ENCODE data around the gene DLEC1.

Gene DLEC1

GRCh38 chr3:38002940-38003339, 36.1 kb upstream of the DLEC1 start:
- no peak for DNase-seq (ENCODE audit: low read depth)

DNA sequence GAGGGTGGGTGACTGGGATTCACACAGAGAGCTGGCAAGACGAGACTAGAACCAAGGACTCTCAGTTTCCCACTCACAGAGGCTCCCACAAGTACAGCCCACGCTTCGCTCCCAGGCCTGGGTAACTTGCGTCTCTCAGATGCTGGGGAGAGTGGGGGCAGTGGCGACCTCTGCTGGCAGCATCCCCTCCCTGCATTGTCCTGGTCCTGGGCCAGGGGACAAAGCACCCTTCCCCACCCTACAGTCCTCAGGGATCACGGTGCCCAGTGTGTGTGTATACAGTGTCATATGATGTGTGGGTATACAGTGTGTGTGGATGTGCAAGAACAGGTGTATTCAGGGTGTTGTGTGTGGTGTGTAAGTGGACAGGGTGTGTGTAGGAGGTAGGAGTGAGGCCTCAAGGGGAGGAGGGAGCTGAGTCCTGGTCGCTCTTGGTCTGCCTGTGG, 35.6 kb upstream of the DLEC1 start:
- DNase-seq (ENCODE audit: low read depth): peak; percentile 29

DNA sequence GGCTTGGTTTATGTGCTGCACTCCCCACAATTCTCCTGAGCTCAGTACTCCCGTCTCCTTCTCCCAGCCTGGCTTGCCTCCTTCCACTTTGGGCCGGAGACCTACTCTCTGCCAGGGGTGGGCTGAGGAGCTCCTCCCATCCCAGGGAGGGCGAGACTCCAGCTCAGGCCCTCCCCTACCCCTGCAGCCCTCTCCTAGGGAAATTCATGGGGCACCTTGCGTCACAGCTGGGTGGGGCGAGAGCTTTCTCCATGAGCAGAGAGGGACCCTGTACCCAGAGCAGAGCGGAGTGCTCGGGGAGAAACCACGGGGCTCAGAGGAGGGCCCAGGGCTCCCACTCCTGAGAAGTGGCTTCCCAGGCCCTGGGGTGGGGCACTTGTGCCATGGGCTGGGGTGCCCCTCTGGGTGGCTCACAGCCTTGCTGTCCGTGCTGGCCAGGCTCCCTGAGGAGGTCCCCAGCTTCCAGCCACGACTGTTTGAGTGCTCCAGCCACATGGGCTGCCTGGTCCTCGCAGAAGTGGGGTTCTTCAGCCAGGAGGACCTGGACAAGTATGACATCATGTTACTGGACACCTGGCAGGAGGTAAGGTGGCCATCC, 35.1 kb upstream of the DLEC1 start:
- DNase-seq (ENCODE audit: low read depth): no peak

DNA sequence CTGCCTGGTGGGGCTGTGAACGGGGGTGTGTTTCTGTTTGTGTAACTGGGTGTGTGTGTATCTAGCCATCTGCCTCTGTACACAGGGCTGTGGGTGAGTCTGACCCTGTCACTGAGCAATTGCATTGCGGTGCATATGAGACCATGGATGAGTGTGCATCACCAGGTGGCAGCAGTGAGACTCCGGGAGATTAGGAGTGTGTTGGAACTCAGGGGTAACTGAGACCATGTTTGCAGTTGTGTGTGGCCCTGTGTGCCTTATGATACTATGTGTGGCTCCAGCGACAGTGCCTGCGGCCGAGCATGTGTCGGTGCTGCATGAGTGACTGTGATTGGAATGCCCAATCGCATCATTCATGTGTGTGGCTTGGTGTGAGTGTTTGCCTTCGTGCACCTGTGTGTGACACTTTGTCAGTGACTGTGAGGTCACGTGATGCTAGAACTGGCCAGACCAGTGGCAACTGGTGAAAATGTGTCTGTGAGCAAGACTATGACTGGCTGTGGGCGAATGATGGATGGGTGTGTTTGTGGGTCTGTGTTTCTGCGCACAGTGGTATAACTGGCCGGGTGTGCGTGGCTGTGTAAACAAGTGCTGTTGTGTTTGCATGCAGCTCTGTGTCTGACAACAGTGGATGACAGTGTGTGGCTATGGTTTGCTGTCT, 34.5 kb upstream of the DLEC1 start:
- peak; percentile 34 for DNase-seq (ENCODE audit: low read depth)

GRCh38 chr3:38005076-38006020, 33.7 kb upstream of the DLEC1 start:
- DNase-seq (ENCODE audit: low read depth): no peak

- no peak for DNase-seq (ENCODE audit: low read depth)
These were observed 33.0 kb upstream of the DLEC1 start for GRCh38 chr3:38006031-38006430.

GRCh38 chr3:38006445-38006995, 32.5 kb upstream of the DLEC1 start:
- no peak for DNase-seq (ENCODE audit: low read depth)

DNA sequence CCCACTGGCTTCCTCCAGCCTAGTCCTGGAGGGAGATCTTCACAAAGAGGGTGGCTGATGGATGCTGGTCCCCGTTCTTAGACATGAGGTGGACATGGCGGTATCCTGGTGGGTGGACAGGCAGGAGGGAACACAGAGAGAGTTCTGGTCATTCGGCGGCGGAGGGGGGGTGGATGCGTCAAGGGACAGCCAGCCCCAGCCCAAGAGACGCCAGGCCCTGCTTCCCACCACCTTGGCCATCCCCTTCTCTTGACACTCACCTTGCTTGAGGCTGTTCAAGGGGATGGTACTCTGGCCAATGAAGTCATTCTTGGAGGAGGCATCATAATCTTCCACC, 31.3 kb upstream of the DLEC1 start:
- no peak for DNase-seq (ENCODE audit: low read depth)

GRCh38 chr3:38008191-38008701, 30.8 kb upstream of the DLEC1 start:
- no peak for DNase-seq (ENCODE audit: low read depth)

- no peak for DNase-seq (ENCODE audit: low read depth)
These were observed 29.9 kb upstream of the DLEC1 start for GRCh38 chr3:38008971-38009580.

DNA sequence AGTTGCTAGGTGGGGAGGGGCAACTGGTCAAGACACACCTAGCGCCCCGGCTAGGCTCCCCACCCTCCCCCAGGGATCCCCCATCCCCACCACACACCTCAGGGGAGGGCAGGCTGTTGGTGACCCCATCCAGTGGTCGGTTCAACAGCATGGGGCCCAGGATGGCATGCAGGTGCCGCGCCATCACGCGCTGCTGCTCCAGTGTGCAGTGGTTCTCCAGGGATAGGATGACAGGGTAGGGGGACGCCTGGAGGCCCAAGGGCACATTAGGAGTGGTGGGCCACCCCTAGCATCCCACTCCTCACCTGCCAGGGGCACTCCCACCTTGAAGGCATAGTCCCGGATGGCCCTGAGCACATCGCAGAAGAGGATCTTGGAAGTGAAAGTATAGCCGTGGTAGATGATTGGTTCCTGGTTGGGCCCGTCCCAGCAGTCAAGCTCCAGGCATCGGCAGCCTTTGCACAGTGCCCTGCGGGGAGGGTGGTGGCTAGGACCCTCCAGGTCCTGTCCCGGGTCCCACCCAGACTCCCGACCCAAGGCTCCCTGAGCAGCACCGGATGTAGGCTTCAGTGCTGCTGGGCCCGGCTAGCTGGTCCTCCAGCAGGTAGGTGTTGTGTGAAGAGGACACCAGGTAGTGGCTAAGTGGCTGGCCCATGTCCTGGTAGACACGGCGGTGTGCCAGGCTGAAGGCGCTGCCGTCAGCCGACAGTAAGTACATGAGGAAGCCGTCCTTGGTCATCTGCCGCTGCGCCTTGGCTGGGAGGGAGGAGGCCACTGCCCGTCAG, 29.0 kb upstream of the DLEC1 start:
- no peak for DNase-seq (ENCODE audit: low read depth)

DNA sequence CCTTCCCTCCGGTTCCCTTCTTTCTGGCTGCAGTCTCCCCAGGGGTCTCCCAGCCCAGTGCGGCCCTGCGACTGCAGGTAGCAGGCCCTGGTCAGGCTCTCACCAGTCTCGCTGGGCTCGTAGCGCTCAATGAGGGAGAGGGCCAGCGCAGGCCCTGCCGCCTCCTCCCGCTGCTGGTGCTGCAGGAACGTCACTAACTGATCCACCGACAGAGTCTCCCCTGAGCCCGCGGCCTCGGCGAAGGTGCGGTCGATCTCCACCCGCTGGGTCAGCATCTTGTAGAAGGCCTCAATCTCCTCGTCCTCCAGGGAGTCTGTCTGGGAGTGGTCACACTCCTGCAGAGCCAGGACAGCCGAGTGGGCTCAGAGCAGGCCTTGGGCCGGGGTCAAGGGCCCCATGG, 27.9 kb upstream of the DLEC1 start:
- no peak for DNase-seq (ENCODE audit: low read depth)

DNA sequence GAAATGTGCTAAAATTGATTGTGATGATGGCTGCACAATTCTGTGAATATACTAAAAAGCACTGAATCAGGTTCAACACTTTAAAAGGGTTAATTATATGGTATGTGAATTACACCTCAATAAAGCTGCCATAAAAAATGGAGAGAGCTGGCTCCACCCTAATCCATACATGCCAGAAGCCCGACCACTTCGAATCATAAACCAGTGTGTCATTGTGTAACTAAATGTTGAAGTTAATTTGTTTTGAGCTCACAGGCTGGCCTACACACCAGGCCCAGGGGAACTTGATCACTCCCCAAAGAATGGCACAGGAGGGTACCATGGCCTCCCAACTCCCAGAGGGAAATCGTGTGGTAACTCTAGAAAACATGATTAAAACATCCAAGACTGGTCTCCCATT, 23.5 kb upstream of the DLEC1 start:
- DNase-seq (ENCODE audit: low read depth): no peak

GRCh38 chr3:38015984-38016383, 23.0 kb upstream of the DLEC1 start:
- no peak for DNase-seq (ENCODE audit: low read depth)

DNA sequence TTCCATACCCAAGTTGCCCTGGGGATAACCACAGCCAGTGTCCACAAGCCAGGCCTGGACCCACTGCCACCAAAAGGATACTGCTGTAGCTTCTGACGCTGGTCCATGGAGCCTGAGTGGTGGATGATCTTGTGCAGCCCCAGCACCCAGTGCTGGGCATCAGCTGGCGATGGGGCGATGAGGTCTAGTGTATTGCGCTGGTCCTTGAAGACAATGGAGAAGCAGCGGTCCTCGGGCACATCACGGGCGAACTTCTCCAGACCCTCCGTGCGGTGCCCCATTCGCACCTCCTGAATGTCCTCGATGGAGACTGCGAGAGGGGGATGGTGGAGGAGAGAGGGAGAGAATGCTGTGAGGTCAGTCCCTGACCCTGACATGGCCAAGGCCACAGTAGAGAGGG, 22.6 kb upstream of the DLEC1 start:
- no peak for DNase-seq (ENCODE audit: low read depth)

DNA sequence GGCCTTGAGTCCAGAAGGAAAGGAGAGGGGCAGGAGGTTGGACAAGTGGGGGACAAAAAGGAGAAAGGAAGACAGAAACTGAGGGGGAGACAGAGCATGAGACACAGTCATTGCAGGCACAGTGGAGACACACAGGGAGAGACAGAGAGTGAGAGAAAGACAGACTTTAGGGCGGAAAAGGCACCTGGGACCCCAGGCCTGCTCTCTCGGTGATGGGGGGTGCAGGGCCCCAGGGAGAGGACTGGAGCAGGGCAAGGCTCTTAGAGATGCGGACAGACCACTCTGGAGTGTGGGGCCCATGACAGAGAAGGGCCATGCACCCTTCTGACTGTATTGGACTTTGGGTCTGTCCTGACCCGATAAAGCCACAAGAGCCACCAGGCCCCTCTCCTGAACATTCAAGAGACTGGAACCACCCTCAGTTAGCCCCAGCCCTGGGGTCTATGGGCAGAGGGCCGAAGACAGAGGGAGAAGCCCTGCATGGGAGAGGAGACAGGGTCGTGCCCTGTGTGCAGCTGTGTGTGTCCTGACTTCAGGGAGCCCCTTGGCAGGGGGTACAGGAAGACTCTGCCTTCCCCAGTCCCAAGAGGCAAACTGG, 22.1 kb upstream of the DLEC1 start:
- no peak for DNase-seq (ENCODE audit: low read depth)

DNA sequence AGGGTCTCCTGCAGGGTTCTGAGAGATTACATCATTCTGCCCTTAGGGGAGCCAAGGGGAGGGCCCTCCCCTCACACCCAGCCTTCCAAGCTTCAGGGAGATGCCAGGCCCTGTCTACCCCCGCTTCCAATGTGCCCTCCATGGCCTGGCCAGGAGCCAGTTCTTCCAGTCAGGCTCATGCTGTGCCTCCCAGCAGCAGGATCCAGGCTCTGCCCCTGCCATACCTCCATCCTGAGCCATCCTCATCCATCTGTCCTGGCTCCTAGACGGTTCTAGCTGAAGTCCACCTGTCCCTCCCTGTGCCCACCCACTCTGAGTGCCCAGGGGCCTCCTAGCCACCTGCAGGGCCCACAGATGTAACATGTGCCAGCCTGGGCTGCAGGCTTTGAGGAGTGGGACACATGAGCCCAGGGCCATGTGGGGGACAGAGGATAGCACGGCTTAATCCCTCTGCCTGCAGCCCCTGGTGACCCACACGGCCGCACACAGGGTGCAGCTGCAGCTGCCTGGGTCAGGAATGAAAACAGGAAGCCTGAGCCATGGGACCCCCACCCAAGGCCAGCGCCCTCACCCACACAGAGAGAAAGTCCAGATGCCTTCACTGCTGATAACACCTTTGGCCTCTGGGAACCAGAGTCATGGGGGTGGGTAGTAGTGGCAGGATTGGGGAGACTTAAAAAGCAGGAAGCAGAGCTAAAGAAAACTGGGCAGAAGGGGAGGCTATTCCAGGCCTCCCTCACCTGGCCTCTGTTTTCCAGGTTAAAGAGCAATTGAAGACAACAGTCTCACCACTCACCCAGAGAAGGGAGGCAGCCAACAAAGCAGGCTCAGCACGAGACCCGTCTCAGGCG, 21.3 kb upstream of the DLEC1 start:
- DNase-seq (ENCODE audit: low read depth): no peak

- DNase-seq (ENCODE audit: low read depth): no peak
These were observed 20.4 kb upstream of the DLEC1 start for GRCh38 chr3:38018296-38019266.
